Stimulated activated CD8-positive, alpha-beta memory T cell treated with anti-CD3 and anti-CD28 coated beads, Interleukin-2, amount 100 ng/mL, for 1 hour (primary cell): Measurements from ENCODE around the gene HOPX.
"Not testable (repeated sequence)": the region's sequence is repeated elsewhere in the genome, so short reads cannot be mapped to it uniquely, and the experiment has no call there.

Experiments used
- DNase-seq, 2 donors: peaks; one replicate each; pipeline ENCODE4 v3.0.0-alpha.2; 2020; ENCODE audit warnings: low read depth in 2 of 2

The HOPX gene

DNA sequence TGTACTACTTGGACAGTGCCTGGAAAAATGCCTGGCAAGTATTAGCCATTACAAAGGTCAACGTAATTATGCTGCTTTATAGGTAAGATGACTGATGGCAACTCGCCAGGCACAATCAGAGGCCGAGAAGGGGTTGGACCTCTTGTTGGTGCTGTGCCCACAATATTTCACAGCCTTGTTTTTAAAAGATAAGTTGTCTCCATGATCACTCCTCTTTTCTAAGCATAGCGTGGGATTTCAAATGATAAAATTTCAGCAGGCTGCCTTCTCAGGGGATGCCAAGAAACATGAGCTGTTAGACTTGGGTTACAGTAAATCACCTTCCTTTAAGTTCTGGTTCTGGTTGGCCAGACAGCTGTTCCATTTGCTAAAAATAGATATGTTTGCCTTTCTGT lies 26.9 kb downstream of the HOPX start:
- DNase-seq: no peak

GRCh38 chr4:56653461-56654237 lies 27.4 kb downstream of the HOPX start:
- no peak for DNase-seq

DNA sequence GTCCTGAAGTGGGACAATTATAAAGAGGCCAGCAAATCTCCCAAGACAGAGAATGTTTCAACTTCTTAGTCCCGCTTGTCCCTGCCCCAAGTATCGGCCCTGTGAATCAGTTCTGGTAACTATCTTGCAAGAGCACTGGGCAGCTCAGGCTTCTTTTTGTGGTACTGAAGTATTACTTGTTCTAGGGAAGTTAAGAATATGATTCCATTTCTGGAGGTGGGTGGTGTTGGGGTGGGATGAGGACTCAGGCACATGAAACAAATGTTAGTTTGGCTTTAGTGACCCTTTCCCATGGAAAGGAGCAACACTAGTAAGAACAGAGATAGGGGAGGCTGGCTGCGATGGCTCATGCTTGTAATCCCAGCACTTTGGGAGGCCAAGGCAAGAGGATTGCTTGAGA lies 28.9 kb downstream of the HOPX start:
- DNase-seq: no peak

DNA sequence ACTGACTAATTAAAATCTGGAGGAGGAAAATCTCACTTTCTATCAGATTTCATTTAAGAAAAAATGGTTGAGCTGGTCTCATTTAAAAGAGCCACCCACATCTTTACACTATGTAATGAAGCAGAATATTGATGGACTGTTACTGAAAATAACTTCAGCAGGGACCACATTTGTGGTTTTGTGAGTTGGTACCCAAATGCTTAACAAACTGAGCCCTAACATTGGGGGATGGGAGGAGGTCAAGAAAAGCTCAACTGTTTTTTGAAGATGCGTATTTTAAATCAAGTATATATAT lies 30.1 kb downstream of the HOPX start:
- DNase-seq: no peak

- DNase-seq: no peak
Observed at GRCh38 chr4:56650262-56651055, 30.6 kb downstream of the HOPX start.

- no peak for DNase-seq
Observed at GRCh38 chr4:56649445-56650261, 31.4 kb downstream of the HOPX start.

DNA sequence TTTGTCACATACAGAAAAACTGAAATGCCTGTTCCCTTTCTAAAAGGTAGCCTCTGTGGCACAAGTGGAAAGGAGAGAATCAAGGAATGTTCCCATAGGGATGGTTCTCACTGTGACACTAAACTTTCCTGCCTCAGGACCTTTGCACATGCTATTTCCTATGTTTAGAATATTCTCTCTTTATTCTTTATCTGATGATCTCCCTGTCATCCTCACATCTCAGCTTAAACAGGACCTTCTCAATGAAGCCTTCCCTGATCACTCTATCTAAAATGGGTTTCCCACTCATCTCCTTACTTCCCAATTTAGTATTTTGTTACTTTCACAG lies 32.3 kb downstream of the HOPX start:
- no peak for DNase-seq

DNA sequence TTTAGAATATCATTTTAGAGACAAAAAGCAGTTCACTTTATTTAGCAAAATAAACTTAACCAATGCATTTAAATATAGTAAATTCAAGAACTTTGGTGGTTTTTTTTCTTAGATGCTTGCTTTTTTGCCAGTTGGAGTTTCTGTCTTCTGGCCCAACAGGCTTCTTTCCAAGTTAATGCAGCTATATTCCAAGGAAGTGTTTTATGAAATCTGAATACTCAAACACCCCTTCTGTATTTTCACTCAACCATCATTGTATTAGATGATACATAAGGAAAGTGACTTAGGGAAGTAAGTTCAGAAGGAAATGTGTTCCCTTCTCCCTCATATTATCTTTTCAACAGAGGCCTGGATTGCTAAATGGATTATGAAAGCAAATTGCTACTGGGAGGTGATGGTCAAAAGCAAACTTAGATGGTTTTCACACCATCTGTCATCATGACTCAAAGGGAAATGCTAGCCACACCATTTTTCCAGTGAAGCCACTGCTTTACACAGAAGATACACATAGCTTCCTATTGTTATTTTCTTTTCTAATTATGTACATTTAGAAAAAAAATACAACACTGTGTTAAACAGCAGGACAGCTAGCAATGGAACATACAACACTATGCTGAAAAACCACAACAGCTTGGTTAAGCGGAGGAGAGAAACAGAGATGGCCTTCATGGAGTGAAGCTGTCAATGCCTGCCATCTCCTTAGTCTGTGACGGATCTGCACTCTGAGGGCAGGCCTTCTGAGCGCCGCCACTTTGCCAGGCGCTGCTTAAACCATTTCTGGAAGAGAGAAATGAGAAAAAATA lies 32.9 kb downstream of the HOPX start:
- no peak for DNase-seq

- no peak for DNase-seq
Observed at GRCh38 chr4:56646341-56646740, 34.8 kb downstream of the HOPX start.

DNA sequence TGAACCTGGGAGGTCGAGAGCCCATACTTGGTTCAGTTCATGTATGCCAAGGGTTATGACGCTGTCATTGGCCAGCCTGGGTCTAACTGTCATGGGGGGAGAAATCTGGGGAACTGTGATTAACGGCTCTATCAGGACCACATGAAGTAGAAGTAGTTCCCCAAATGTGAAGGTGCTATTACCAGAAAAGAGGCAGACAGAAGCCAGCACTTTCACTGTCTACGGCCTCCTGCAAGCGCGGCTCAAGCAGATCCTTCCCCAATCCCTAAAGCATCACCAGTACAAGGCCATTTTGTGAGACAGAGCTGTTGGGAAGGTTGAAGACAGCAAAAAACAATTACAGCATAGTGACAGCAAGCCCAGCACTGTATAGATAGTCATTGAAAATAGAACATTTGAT lies 37.5 kb downstream of the HOPX start:
- no peak for DNase-seq

DNA sequence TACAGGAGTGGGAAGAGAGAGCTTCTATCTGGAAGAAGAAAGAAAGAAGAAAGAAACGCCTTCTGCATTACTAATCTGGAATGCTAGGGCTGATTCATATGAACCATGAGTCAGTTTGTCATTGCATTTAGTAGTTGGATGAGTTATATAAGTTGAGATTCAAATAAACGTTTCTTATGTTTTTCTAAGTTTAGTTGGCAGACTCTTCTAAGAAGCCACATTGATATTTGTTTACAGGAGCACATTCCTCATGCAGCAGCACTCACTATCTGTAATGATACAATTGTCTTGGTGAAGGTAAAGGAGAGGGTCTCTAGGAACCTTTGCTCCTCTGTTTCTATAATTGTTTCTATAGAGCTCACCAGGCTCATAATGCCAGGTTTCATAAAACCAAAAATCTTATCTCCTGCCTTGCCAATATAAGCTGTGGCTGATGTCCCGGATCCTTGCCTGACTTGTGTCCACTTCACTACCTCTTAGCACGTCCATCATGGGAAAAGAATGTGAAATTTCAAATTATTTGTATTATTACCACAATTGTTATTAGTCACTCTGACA lies 39.5 kb downstream of the HOPX start:
- no peak for DNase-seq

DNA sequence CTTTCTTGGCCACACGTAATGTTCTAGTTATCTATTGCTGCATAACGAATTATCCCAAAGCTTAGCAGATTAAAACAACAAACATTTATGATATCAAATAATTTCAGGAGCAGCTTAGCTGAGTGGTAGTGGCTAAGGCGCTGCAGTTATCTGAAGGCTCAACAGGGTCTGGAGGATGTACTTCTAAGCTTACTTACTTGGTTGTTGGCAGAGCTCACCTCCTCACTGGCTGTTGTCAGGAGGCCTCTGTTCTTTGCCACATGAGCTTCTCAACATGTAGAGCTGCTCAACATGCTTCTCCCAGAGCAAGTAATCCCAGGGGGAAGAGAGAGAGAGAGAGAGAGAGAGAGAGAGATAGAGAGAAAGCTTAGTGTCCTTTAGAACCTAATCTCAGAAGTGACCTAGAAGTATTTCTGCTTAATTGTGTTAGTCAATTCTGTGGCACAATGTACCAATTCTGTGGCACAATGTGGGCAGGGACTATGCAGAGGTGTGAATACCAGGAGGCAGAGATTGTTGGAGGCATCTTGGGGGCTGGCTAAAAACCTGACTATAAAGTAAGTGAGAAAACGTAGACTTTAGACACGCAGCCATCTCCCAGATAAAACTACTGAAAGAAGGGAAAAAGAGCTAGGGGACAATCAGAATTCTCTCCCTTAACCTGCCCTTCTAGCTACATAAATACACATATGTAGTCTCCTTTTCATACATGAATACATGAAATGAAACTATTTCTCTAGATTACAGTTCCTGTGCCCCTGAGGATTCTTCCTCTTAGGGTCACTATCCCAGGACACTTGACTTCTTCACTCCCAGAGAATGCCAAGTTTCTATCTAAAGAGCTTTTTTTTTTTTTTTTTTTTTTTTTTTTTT lies 40.2 kb downstream of the HOPX start:
- DNase-seq: no peak

GRCh38 chr4:56637791-56638190 lies 43.3 kb downstream of the HOPX start:
- DNase-seq: no peak

DNA sequence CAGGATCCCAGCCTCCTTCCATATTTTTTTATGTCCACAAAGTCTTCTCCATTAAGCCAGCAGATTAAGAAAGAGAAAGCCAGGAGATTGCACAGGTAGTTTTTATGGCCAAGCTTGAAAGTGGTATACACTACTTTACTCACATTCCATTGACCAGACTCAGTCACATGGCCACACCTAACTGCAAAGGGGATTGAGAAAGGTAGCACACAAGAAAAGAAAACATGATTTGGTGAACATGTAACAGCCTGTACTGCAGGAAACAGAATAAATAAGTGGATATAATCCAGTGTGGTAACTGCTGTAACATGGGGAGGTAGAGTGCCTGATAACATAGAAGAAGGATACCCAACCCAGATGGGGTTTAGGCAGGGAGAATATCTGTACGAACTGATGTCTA lies 43.9 kb downstream of the HOPX start:
- DNase-seq: no peak

GRCh38 chr4:56634954-56635353 lies 46.1 kb downstream of the HOPX start:
- DNase-seq: not testable (repeated sequence)

- no peak for DNase-seq
Observed at GRCh38 chr4:56633486-56633885, 47.6 kb downstream of the HOPX start.

DNA sequence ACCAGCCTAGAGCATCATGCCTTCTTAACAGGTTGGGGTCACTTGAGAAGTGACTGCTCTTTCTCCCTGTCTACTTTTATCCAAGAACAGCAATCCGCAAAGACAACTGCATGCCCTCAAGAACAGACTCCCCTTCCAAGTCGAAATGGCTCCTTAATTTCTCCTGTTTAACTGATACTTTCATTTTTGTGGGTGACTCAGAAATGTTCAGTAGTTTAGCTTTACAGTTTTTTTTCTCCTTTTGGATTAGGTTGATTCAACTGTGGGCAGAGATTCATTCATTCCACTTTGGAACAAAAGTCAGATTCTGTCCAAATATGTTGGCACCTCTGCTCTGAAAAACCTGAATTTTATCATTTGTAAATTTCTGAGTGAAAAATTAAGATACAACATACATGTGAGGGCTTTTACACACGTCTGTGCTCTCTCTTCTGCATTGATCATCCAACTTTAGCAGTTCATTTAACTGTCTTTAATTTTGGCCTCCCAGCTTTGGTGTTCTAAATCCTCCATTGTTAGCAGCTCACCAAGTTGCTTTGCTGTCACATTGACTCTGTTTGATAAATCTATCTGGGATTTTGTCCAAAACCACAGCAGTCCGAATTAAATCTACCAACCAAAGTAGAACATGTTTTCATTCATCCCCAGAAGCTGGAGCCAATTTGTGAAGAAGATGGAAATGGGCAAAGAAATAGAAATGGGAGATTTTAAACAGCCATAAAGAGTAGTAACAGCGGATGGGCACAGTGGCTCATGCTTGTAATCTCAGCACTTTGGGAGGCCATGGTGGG lies 50.0 kb downstream of the HOPX start:
- DNase-seq: no peak

DNA sequence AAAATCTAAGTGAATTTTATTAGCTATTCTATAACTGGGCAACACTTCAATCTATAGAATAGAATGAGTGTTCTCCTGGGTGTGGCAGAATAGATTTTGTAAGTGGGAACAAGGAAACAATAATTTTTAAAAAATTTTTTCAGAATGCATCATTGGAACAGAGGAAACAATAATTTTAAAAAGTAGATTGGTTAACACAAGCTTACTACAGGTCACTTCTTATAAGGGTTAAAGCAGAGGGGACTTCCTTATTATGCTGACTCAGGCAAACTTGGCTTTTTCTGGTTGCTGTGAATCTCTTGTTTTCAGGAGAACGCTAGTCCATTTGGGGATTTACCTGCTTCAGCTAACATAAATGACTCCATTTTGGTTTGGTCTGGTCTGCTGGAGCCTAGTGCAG lies 52.5 kb downstream of the HOPX start:
- DNase-seq: no peak

- no peak for DNase-seq
Observed at GRCh38 chr4:56627985-56628384, 53.1 kb downstream of the HOPX start.

DNA sequence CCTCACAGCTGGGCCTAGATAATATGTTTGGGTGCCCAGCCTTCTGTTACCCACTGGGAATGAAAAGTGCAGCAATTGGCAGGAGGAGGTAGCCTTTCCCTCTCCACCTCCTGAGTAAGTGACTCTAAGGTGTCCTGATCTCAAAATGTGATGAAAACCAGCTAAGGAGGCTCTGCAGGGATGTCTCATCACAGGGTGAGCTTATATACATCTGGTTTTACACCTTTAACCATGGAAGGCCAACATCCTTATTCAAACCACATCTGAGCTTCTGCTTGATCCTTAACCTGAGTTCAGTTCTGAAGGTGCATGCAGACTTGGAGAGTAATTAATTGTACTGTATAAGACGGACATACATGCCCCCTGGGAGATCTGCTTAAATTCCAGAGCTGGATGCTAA lies 53.7 kb downstream of the HOPX start:
- DNase-seq: no peak
